GM19351 (cell line): ENCODE data around the gene MGLL.

Experiments used
- ATAC-seq: cut with Tn5 transposase; IDR thresholded peaks from one replicate; pipeline ENCODE4 v1.9.1; 2021; ENCODE audit warnings: mild to moderate bottlenecking, moderate library complexity; ENCODE audit not compliant: unreplicated experiment

MGLL gene

DNA sequence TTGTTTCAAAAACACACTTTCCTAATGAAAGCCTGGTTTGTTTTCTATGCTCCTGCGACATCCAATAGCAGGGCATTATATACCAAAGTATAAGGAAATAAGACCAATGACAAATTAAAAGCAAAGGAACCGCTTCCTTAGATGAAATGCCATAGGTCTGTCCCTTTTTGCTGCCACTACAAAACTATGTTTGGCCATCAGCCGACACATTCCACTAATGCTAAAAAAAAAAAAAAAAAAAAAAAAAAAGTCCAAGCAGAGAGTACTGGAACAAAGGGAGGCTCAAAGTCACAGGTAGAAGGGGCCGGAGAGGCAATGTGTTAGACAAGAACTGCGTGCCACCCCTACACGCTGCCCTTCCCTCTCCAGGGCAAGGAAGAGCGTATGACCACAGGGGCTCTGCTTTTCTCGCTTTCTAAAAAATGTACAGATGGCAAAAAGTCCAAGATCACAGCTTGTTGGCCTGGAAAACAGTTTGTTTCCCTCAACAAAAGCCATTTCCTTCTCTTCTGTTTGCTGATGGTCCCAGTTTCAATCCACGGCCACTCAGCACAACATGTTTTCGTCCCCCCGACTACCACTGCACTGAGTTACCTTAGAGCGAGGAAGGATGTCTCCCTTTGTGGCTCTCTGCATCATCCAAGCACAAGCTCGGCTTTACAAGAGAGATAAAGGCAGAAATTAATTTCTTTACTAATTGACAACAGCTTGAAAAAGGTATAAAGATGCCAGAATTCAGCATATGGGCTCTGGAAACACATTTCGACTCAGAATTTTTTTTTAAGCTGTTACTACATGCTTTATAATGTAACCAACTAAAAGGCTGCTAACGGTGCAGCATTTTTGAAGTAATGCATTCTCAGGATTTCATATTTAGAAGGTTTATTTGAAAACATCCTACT, 78.7 kb downstream of the MGLL start:
- ATAC-seq: no peak

DNA sequence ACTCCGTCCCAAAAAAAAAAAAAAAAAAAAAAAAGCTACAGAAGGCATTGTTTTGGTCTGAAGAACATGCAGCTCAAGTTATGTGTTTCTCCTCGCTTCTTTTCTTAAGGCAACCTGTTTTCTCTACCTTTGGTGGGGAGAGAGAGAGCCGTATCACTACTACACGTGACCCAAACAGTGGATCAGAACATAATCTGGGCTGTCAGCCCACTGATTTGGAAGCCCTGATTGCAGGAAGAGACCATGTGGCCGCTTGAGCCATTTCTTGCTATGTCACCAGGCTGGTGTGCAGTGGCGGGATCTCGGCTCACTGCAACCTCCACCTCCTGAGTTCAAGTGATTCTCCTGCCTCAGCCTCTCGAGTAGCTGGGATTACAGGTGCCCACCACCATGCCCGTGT, 79.7 kb downstream of the MGLL start:
- no peak for ATAC-seq

DNA sequence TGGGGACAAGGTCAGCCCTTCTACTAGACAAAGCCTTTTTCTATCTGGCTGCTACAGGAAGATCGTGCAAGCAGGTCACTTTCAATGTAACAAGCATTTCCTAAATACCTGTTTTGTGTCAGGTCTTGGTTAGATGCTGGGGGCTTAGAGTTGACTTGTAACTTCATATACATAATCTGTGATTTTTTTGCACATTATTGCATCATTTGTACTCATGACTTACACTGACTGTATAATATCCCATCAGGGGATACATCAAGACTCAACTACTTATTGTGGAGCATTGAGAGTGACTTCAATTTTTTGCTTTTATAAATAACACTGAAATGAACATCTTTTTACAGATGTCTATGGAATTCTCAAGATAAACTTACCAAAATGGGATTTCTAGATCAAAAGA, 80.6 kb downstream of the MGLL start:
- ATAC-seq: no peak

DNA sequence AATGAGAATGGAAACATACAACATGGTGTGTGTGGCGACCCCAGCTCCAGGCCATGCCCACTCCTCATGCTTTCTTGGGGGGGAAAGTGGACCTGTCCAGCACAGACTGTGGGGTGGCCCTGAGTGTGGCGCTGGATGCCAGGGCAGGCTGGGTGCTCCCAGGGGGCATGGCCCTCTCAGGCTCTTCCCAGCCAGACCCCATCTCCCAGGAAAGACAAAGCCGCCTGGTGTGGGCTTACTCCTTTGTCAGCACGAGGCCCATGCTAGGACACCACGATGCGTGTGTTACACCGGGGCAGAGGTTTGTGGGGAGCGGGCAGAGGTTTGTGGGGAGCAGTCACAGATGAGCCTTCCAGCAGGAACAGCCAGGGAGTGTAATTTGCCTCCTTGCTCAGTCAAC, 81.1 kb downstream of the MGLL start:
- no peak for ATAC-seq

DNA sequence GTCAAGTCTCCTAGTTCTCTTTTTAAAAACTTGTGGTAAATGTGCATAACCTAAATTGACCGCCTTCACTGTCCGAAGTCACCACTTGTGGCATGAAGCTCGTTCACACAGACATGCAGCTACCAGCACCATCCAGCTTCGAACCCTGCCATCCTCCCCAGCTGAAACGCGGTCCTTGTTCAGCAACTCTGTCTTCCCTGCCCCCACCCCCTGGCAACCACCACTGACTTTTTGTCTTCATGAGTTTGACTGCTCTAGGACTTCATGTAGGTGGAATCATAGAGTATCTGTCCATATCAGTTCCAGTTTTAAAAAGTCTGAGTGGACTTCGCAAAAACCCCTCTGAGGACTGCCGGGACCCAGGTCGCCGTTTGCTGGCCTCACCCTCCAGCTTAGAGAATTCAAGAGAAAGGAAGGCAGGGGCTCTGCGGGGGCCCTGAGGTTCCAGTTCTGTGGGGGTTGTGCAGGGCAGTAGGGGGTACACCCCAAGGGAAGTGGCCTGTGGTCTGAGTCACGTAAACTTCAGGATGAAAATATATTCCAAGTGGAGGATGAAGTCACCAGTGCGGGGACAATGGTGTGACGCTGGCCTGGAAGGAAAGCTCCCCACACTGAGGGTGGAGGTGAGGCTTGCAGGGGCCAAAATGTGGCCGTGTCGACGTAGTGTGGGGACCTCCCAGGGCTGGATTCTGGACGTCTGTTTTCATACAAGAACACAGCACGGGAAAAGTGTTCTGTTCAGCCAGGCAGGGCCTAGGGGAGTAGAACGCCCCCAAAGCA, 82.0 kb downstream of the MGLL start:
- ATAC-seq: no peak

DNA sequence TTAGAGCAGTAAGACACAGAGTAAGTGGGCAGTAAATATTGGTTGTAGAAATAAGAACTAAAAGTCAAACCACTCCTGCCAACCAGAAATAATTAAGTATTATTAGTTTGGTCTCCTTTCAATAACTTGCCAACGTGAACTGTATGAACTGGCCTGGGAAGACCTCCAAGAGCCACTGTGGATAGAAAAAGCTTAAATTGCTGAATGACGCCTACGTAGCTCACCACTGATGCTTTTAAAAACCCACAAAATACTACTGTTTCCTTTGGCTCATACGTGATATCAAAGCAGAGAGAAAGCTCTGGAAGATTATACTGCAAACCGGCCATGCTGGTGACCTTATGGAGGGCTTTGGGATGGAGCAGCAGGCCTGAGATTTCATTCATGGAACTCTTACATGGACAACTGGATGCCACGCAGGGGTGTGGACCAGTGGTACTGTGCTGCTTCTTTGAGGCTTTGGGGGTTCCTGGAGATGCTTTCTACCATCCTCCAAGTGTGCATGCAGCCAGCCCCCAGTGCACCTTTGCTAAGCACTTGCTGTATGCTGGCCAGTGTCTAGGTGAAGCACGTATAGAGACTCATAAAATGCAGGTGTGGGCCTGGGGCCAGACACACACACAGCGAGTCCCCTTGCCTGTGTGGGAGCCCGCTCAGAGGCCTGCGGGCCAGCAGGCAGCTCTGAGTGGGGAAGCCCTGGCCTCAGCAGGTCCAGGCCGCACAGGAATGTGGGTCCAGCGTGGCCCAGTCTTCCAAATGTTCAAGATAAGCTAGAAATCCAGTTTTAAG, 82.8 kb downstream of the MGLL start:
- no peak for ATAC-seq

DNA sequence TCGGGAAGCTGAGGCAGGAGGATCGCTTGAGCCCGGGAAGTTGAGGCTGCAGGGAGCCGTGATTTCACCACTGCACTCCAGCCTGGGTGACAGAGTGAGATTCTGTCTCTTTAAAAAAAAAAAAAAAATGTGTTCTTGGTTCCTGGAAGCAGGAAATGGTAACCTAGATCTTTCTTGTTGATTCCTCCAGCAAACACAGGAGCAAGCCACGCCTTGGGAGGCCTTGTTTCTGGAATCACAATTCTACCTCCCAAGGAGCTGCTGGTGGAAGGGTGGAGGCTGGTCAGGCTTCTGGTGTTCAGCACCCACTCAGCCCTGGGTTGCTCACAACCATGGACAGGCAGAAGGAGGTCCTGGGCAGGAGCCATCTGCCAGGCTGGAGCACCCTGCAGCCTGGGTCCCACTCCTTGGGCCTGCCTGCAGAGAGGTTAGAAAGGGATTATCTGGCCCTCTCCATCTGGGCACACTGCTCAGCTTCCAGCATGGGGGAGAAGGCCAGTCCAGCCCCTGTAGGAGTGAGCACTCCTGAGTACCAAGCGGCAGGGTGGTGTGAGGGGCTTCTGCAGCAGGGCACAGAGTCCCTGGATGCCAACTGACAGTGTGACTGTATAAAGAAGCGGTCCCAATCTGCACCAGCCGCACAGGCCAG, 84.0 kb downstream of the MGLL start:
- ATAC-seq: no peak

DNA sequence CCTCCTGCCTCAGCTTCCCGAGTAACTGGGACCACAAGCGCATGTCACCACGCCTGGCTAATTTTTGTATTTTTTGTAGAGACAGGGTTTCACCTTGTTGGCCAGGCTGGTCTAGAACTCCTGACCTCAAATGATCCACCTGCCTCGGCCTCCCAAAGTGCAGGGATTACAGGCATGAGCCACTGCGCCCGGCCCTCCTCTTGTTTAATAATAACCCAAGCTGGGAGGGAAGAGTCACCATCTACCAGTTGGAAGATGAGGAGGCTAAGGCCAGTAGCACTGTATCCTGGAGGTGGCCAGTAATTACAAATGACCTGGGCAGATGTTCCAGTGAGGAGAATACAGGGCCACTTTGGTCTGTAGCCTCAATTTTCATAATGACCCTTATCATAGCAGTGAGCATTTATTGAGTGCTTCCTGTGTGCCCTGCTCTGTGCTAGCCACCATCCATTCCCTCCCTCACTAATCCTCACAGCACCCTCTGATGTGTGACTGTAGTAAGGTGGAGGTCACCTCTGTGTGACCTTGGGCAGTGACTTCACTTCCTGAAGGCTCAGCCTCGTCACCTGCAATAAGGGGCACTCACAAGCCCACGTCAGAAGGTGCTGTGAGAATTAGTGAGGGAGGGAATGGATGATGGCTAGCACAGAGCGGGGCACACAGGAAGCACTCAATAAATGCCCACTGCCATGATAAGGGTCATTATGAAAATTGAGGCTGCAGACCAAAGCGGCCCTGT, 85.3 kb downstream of the MGLL start:
- no peak for ATAC-seq

DNA sequence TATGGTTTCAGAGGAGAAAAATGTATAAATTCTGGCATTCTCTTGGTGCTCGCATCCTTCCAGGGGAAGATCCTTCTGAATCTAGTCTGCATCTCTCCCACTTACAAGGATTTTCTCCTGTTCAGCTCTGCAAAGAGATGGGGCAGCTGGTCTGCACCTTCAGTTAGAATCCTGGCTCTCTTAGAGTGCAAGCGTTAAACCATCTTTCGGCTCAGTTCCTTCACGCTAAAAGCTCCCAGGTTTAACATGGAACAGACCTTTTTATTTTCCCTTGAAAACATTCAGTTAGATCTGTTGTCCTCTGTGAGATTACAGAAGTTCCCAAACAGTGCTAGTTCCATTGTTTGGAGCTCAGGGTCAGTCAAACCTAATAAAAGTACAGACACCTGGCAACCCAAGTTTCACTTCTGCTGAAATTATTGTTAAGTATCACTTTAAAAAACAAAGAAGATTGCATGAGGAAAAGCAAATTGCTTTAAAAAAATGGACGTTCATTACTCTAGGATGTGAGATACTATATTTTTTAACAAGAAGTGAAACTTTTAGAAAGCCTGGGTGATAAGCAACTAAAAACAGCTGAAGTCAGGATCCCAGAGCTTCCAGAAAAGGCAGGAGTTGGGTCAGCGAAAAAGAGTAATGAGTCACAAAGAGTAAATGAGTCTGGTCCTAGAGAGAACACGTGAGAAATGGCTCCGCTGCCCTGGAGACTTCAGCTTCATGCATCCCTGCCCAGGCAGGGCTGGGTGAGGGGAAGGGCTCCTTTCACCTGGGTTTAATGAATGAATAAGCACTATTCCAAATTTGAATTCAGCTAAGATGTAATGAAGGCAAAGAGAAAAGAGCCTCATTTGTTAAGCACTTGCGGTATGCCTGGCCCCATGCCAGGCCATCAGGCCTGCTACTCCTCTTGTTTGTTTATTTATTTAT, 86.3 kb downstream of the MGLL start:
- peak; percentile 61 for ATAC-seq

DNA sequence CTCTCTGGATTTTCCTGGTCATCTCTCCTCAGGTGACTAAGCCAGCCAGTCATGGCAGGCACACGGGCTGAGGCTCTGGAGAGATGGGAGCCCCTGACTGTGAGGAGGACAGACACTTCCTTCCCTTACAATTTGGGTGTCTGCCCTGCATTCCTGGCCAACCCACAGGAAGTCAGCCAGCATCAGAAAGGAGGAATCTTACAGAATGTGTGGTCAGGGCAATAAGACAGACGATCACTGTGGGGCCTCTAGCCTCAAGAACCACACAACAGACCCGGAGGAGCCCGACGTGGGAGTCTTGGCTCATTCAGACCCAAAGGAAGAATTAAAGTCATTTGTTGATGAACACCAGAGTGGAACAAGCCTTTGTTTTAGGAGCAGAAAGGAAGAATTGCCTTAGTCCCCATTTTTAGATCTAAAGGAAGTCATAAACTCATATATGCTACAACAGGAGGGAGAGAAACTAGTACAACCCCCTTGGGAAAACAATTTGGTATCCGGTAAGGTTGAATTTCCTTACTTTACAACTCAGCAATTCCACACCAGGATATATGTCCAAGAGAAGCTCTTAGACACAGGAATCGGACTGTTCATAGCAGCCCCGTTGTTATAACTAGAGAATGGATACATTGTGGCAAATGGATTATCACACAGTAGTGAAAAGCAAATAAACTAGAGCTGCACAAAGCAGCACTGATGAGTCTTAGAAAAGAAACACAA, 87.4 kb downstream of the MGLL start:
- ATAC-seq: no peak

DNA sequence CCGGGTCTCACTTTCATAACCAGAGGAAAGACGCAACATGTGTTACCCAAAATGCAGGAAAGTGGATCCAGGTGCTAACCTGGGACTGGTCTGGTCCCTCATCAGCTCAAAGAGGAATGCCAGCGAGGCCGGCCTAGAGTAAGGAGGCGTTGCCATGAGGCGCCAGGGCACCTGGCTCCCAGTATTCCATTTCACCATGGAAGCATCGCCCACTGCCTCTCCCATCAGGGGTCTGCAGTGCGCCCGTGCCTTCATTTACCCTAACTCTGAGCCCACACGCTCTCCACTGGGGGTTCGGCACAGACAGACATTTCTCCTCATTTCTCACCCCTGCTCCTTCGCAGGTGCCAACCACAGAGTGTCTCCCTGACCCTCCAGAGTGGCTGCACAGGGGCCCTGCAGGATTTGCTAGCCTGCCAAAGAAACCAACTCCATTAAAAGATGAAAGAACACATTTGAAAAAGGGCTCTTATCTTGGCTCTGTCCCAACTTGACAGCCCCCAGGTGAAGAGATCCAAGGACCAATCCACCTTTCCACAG, 88.1 kb downstream of the MGLL start:
- no peak for ATAC-seq

DNA sequence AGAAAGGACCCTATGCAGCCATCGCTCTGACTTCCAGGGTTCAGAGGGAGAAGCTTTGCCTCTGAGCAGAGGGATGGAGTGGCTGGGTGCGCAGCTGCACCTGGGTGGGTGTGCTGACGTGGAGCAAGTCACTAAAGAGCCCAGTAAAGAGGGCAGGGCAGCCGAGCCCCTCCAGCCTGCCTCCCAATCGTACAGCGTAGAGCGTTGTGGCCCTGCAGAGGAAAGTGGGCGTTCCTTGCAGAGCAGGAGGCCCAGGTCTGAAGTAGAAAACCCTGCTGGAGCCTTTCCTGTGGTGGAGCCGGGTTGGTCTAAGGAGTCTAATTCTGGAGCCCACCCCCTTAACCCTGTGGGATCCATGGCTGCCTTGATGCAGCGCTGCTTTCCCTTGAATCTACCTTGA, 88.5 kb downstream of the MGLL start:
- no peak for ATAC-seq

DNA sequence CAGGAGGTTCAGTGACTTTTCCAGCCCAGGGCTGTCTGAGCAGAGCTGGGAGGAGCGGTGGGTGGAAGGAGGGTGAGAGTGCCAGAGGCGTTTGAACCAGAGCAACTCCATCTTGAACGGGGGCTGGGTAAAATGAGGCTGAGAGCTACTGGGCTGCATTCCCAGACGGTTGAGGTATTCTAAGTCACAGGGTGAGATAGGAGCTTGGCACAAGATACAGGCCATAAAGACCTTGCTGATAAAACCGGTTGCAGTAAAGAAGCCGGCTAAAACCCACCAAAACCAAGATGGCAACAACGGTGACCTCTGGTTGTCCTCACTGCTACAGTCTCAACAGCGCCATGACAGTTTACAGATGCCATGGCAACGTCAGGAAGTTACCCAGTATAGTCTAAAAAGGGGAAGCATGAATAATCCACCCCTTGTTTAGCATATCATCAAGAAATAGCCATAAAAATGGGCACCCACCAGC, 89.4 kb downstream of the MGLL start:
- ATAC-seq: no peak

DNA sequence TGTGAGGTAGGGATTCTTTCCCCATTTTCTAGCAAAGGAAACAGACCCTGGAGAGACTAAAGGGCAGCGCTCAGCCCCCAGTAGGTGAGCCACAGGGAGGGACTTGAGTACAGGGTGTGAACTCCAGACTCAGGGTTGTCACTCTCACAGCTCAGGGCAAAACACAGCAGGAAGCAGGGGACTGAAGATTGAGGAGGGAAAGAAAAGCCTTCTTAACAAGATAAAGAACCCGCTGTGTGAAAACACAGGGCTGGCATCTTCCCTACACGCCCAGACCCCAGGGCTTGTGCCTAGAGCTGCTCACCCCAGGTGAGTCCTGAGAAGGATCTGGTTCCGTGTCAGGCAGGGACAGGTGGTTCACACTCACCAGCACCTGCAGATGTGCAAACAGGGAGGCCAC, 90.0 kb downstream of the MGLL start:
- no peak for ATAC-seq

DNA sequence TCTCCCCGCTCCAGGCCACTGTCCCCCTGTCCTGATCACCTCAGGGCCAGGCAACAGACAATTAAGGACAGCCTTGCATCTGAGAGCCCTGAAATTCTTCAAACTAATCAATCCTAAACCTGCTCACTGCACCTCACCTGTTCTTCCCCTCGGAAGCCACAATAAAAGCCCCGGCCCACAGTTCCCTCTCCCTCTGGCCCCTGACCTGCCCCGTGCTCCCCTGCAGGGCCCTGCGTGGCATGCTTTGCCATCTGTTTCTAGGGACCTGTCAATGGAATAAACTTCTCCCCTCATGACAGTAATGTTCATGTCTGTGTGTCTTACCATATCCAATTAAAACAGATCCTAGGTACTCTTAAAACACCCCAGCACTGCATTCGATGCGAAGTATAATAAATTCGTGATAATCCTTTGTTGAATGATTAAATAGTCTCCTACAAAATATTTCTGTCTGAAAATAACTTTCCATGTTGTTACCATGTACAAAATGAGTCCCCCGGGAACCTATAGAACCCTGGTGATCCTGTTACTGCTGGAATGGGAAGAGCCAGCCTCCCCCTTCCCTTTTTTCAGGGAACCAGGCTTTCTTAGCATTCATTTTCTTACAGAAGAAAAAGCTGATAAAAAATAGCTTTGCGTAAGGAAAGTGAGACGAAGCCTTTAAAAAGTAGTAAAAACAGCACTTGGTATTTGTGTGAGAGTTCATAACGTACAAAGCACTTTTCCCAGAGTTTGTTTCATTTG, 90.6 kb downstream of the MGLL start:
- no peak for ATAC-seq

DNA sequence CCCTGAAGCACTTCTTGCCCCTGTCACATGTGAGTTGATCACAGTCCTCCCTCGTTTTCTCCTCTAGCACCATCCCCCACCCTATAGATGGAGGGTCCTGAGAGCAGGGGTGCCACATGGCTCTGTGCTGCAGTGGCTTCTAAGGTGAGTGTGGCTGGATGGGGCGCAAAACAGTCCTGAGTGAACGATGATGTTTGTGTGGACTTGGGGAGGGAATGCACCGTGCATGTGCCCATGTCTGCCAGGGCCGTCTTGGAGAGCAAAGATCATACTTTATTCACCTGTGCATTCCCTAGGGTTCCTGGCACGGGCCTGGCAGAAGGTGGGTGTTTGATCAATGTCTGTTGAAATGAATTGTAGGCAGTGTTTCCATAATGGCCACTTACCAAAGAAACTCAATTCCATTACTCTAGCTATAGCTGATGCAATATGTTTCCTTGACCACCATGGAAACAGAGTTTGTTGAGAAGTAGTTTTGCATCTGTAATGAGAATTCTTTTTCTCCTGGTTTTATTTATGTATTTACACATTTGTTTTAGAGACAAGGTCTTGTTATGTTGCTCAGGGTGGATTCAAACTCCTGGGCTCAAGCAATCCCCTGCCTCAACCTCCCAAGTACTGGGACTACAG, 91.5 kb downstream of the MGLL start:
- ATAC-seq: no peak

DNA sequence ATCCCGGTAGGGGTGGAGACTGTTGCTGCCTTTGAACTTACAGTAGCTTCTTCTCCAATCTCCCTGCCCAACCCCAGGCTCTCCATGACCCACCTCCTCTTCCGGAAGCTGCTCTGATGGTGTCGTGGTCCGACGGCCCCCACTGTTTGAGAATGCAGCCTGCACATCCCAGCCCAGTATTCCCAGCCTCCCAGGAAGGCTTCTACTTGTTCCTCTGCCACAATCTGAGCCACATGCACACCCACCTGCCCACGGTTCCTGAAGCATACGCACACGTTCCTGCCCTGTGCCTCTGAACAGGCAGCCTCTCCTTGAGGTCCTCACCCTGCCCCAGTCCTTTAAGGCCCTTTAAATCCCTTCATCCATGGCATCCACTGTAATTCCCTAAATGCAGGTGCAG, 92.1 kb downstream of the MGLL start:
- ATAC-seq: no peak
